Measurements from ENCODE around the gene MYBPC1. TPM values are rescaled to one million over a fixed set of nuclear protein-coding genes. Genes with fewer than 3 reads are reported as not detected.

The MYBPC1 gene
- total and polyA plus RNA-seq, 2 of the 13 experiments (the other 11 are each of a cell fraction or from before 2014, with no cell fraction given): 0.31 to 0.53 TPM

GRCh38 chr12:101697197-101697929 lies 102.6 kb downstream of the MYBPC1 start, which contains the start of gene CHPT1 (continued):
- TF ChIP-seq NFAT5 (CRISPR knock-in tag; IDR thresholded peaks at IDR 0.05): no peak
- no peak for TF ChIP-seq REXO4 (CRISPR knock-in tag; IDR thresholded peaks at IDR 0.05; ENCODE audit: borderline replicate concordance)
- no peak for TF ChIP-seq AHR (CRISPR knock-in tag; IDR thresholded peaks at IDR 0.05)
- TF ChIP-seq CHD2 (IDR thresholded peaks at IDR 0.05; ENCODE audit: low read depth, low read length): no peak
- TF ChIP-seq ZNF7 (CRISPR knock-in tag; IDR thresholded peaks at IDR 0.05): no peak
- TF ChIP-seq POLR2A (IDR thresholded peaks at IDR 0.05; ENCODE audit: insufficient read depth in 1 of 2, low read depth in 2 of 2, low read length in 2 of 2): peak; percentile 68 to 73; a peak in 3 of 4 replicates
- TF ChIP-seq TP53 (CRISPR knock-in tag; conservative IDR thresholded peaks at IDR 0.05): 0 out of 2 replicates have a peak, but pooled peaks have one; percentile 46
- no peak; the same call in 1 of the 2 replicates for TF ChIP-seq JDP2 (CRISPR knock-in tag; IDR thresholded peaks at IDR 0.05; ENCODE audit: borderline replicate concordance)
- TF ChIP-seq ZNF281 (CRISPR knock-in tag; IDR thresholded peaks at IDR 0.05; ENCODE audit: borderline replicate concordance): no peak
- TF ChIP-seq HOXA9 (CRISPR knock-in tag; IDR thresholded peaks at IDR 0.05; ENCODE audit: borderline replicate concordance): 0 out of 2 replicates have a peak, but pooled peaks have one; percentile 5
- TF ChIP-seq RFXAP (CRISPR knock-in tag; IDR thresholded peaks at IDR 0.05; ENCODE audit: borderline replicate concordance): peak; percentile 57; the same call in 1 of the 2 replicates
- no peak for TF ChIP-seq FOXA1 (IDR thresholded peaks at IDR 0.05)
- TF ChIP-seq FOXA1 (CRISPR knock-in tag; IDR thresholded peaks at IDR 0.05): no peak
- no peak for TF ChIP-seq ZNF784 (CRISPR knock-in tag; IDR thresholded peaks at IDR 0.05; ENCODE audit: borderline replicate concordance)
- TF ChIP-seq SALL1 (CRISPR knock-in tag; IDR thresholded peaks at IDR 0.05): peak; percentile 53
- TF ChIP-seq ZNF746 (CRISPR knock-in tag; IDR thresholded peaks at IDR 0.05): no peak
- TF ChIP-seq RAD21 (CRISPR knock-in tag; IDR thresholded peaks at IDR 0.05): peak; percentile 36; the same call in 1 of the 2 replicates
- TF ChIP-seq NFE2L2 (IDR thresholded peaks at IDR 0.05; ENCODE audit: low read length): no peak
- TF ChIP-seq RBFOX2 (IDR thresholded peaks at IDR 0.05; ENCODE audit: low read depth, low read length): peak; percentile 29; the same call in 1 of the 2 replicates
- TF ChIP-seq ZBTB8A (CRISPR knock-in tag; IDR thresholded peaks at IDR 0.05; ENCODE audit: borderline replicate concordance, low read depth): no peak
- no peak for TF ChIP-seq CC2D1A (CRISPR knock-in tag; IDR thresholded peaks at IDR 0.05)
- no peak for TF ChIP-seq ZFYVE20 (CRISPR knock-in tag; IDR thresholded peaks at IDR 0.05; ENCODE audit: borderline replicate concordance, low read depth)
- TF ChIP-seq ZNF766 (CRISPR knock-in tag; IDR thresholded peaks at IDR 0.05; ENCODE audit: borderline replicate concordance): peak; percentile 78
